ENCODE data around the gene TMEM196. TPM values are rescaled to one million over a fixed set of nuclear protein-coding genes. Genes with fewer than 3 reads are reported as not detected.

TMEM196 gene
- total and polyA plus RNA-seq, 2 donors (not counting 3 experiments of a cell fraction or from before 2014, with no cell fraction given) = not detected

GRCh38 chr7:19700936-19701335 is 72.5 kb downstream of the TMEM196 start:
- Histone ChIP-seq H3K4me3 (replicated peaks in 1 of 3; ENCODE audit: insufficient read depth in 1 of 3, low read depth in 1 of 3, low read length in 3 of 3) (no peak overlapping the region), H3K4me1 (ENCODE audit: control insufficient read depth, extremely low read depth, insufficient read depth, low read length) (no peaks in the 10 kb centered on the region), H2AFZ (ENCODE audit: low read depth, low read length) (no peak overlapping the region), H3K27ac (ENCODE audit: insufficient read depth, low read depth, low read length) (no peak overlapping the region), H3K9me3 (replicated peaks; ENCODE audit: control insufficient read depth, insufficient read depth, low read length) (no peaks in the 10 kb centered on the region), H3K4me2 (ENCODE audit: insufficient read depth, low read length) (no peak overlapping the region), H3K9me1 (replicated peaks; ENCODE audit: control insufficient read depth, extremely low read depth, insufficient read depth, low read length) (no peaks in the 10 kb centered on the region), H4K20me1 (replicated peaks; ENCODE audit: control insufficient read depth, extremely low read depth, insufficient read depth, low read length) (no peaks in the 10 kb centered on the region), H3K9ac (replicated peaks; ENCODE audit: extremely low read depth, insufficient read depth, low read length) (no peak overlapping the region), H3K36me3 (ENCODE audit: control insufficient read depth in 2 of 2, extremely low read depth in 1 of 2, insufficient read depth in 2 of 2, low read length in 2 of 2) (peaks cover 2 to 9% of the 10 kb centered on the region in 2 experiments), H3K79me2 (ENCODE audit: control insufficient read depth, insufficient read depth, low read length) (peaks cover 32% of the 10 kb centered on the region), H3K27me3 (ENCODE audit: control insufficient read depth in 2 of 2, insufficient read depth in 2 of 2, low read length in 2 of 2) (no peaks in the 10 kb centered on the region)
- FAIRE-seq (no peak), DNase-seq (ENCODE audit: low read depth, low spot score) (no peak)
- ChIA-PET CTCF (interaction anchor here (1.3 to 1.9 kb wide), 3 partner anchors 8 to 1348 kb away, joined by 3 to 9 read pairs (median 7); partner anchors contain the start of gene POLR1F), POLR2A (no interaction called here)
- no TSS peak for BruUV-seq (replicated peaks)
- intact Hi-C loops (cut with micrococcal nuclease) = no loop called here
- no peak for TF ChIP-seq CTCF (IDR thresholded peaks at IDR 0.05; ENCODE audit: extremely low read depth in 1 of 2, insufficient read depth in 1 of 2, low read depth in 1 of 2, low read length in 2 of 2)
- TF ChIP-seq POLR2AphosphoS5 (IDR thresholded peaks at IDR 0.05; ENCODE audit: insufficient read depth, low read depth, low read length) = no peak
- no peak for TF ChIP-seq JUN (IDR thresholded peaks at IDR 0.05; ENCODE audit: borderline replicate concordance, insufficient read depth, insufficient read length, low read depth)
- TF ChIP-seq EZH2 (IDR thresholded peaks at IDR 0.05; ENCODE audit: borderline replicate concordance, low read depth, low read length, severe bottlenecking) = no peak
- TF ChIP-seq MAX (IDR thresholded peaks at IDR 0.05; ENCODE audit: insufficient read depth, insufficient read length) = no peak
- no peak for TF ChIP-seq FOS (IDR thresholded peaks at IDR 0.05; ENCODE audit: borderline replicate concordance, insufficient read depth, low read length)
- TF ChIP-seq GATA2 (IDR thresholded peaks at IDR 0.05; ENCODE audit: insufficient read depth, insufficient read length, low read depth, low read length) = no peak
- TF ChIP-seq MYC (IDR thresholded peaks at IDR 0.05; ENCODE audit: low read depth, low read length) = no peak
- no peak for TF ChIP-seq POLR2A (IDR thresholded peaks at IDR 0.05; ENCODE audit: low read depth, low read length)
- dilution Hi-C loops (cut with MboI; ENCODE audit: extremely low pct_ligation_motif_present, low sequenced_read_pairs) = no loop called here
